GM19099 (cell line): Measurements from ENCODE around the gene CABLES1.

Experiments used
- POLR2A ChIP-seq: IDR thresholded peaks from 3 replicates; pipeline ENCODE4 v1.6.1; 2011; ENCODE audit warnings: low read depth; ENCODE audit not compliant: insufficient read length; ENCODE audit errors: extremely low read depth

Gene CABLES1

GRCh38 chr18:23307567-23308295, 172.4 kb downstream of the CABLES1 start:
- no peak for TF ChIP-seq POLR2A
